GM18505 (cell line): ENCODE data around the gene ANKS6.

Experiments used
- ATAC-seq: cut with Tn5 transposase; IDR thresholded peaks from one replicate; pipeline ENCODE4 v1.9.1; 2021; ENCODE audit not compliant: unreplicated experiment
- POLR2A ChIP-seq: IDR thresholded peaks from 4 replicates; pipeline ENCODE4 v1.6.1; 2011; ENCODE audit warnings: borderline replicate concordance; ENCODE audit not compliant: insufficient read depth, insufficient read length; ENCODE audit errors: extremely low read depth

The ANKS6 gene

DNA sequence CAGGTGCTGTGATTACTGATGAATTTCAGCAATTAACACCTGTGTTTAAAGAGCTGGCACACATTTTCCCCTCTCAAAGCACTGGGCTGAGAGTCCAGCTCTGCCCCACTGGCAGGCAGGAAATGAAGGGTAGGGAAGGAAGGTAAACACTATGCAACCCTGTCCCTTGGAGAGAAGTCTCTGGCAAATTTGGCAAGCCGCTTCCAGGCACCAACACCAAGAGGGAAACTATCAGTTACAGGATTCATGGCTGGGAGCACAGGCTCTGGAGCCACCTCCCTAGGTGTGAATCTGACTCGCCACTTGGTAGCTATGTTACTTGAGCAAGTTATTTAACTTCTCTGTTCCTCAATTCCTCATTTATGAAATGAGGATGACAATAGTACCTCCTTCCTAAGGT is 3.3 kb downstream of the ANKS6 start:
- no peak for TF ChIP-seq POLR2A
- ATAC-seq = no peak

DNA sequence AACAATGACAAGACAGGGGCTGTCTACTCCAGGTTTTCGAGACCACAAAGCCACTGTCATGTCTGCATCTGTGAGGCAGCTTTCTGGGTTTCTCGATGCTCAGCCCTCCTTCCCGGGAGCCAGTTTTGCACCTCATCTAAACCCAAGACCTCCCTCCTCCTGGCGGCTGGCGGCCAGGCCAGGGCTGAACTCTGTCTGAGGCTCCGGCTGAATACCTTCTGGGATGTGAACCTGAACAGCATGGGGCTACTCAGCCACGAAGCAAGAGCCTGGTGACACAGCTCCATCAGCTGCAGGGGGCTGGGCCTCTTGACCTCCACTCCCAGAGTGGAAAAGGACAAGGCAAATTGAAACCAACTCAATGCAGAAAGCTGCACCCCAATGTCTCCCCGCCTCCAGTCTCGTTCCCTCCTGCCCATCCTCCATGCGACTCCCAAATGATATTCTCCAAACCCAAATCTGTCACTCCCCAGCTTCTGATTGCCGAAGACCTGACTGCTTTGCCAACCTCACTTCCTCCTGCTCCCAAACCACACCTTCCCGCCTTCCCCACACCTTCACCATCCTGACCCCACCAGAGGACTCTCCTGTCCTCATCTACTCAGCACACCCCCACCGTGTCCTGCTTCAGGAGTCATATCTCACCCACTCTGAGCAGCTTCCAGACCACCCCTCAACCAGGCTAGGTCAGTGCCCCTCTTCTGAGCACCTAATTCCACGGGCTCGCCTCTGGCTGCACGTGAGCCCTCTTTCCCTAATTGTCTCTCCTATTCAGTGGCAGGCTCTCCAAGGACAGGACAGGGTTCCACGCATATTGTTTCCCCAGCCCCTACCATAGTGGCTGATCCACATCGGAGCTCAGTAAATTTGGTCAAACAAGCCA is 4.5 kb downstream of the ANKS6 start:
- TF ChIP-seq POLR2A = no peak
- no peak for ATAC-seq

DNA sequence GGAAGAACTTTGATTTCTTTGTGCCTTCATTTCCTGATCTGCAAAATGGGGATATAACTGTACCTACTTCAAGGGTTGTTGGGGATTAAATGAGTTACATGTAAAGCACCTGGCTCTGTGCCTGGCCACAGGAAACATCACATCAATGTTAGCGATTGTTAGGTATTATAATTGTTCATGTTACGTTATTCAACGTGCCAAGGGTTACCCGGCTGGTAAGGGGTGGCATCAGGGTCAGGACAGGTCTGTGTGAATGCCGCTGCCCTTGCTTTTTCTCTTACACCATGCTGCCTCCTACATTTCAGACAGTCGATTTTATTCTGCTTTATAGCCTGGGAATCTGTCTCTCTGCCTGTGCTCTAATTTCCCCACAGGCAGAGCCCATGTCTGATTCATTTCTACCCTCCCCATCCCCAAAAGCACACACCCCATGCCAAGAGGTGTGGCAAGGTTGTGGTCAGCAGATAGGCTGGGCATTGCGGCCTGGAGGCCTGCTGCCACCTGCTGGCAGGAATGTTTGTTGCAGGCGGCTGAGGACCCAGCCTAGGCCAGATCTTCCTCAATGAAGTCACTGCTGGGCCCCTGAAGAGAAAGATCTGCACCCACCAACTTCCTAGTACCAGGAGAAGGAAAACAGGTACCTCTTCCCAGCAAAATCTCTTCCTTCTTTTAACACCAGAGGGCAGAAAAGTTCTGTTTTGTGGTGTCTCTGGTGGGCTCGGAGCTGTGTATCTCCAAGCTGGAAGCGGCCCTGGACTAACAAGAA is 5.3 kb downstream of the ANKS6 start:
- TF ChIP-seq POLR2A = no peak
- ATAC-seq = no peak

DNA sequence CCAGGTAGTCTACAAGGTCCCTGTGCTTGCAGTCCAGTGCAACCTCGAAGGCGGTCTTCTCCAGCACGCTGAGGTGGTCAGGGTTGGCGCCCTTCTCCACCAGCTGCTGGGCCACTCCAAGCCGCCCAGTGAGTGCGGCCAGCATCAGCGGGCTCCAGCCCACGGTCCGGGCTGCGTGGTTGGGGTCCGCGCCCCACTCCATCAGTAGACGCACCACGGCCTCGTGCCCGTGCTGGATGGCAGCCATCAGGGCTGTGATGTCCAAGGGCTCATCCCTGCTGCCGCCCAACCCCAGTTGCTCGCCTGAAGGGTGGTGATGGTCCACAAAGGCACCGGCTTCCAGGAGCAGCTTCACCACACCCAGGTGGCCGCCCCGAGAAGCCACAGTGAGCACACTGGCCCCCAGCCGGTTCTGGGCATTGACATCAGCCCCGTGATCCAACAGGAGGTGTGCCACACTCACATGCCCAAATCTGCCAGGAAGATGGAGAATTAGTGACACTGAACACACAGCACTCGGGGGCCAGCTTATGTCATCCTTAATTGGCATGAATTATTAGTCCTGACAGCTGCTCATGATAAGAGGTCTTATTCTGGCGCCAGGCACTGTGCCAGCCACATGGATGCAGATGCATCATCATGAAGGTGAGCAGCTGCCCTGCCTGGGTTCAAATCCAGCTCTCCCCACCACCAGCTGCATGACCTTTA is 6.1 kb downstream of the ANKS6 start:
- TF ChIP-seq POLR2A = no peak
- no peak for ATAC-seq

DNA sequence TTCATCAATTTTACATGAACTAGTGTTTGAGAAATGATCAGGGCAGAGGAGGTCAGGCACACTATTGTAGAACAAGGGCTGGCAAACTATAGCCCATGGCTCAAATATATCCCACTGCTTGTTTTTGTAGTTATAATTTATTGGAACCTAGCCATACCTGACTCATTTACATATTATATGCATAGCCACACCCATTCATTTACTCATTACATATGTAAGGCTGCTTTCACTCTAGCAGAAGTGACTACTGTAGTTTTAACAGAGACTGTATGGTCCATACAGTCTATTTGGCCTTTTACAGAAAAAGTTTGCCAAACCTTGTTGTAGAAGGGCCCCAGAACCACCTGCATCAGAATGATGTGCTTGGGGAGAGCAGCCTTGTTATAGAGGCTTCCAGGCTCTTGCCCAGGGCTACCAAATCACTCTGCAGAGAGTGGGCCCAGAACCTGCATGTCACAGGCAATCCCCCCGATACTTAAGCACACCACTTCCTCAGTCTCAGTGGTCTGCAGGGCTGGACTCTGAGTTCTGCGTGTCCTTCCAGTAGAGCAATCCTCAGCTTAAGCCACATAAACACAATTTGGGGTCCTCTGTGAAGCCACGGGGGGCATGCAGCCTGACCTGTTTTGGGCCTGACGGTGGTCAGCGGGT is 6.7 kb downstream of the ANKS6 start:
- no peak for TF ChIP-seq POLR2A
- ATAC-seq = no peak

DNA sequence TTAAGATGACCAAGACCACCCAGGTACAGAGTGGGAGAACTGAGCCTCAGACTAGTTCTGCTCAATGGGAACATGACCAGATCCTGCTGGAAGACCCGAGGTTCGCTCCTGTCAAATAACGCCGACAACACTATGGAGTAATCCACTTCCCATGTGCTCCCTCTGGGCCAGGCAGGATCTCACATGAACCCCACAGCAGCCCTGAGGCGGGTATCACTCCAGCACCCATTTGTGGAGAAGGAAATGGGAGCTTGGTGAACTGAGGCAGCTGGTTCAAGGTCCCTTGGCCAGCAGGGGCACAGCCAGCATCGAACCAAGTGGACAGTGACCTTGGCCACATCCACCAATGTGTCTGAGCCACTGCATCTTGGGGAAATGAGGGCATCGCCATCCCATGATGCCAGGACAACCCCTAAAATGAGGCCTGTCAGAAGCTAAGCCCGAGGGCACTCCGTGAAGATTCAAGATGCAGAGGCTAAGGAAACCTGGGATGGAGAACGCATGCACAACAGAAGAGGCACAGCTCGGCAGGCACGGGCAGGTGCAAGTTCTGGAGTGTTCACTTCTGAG is 8.5 kb downstream of the ANKS6 start:
- no peak for ATAC-seq

DNA sequence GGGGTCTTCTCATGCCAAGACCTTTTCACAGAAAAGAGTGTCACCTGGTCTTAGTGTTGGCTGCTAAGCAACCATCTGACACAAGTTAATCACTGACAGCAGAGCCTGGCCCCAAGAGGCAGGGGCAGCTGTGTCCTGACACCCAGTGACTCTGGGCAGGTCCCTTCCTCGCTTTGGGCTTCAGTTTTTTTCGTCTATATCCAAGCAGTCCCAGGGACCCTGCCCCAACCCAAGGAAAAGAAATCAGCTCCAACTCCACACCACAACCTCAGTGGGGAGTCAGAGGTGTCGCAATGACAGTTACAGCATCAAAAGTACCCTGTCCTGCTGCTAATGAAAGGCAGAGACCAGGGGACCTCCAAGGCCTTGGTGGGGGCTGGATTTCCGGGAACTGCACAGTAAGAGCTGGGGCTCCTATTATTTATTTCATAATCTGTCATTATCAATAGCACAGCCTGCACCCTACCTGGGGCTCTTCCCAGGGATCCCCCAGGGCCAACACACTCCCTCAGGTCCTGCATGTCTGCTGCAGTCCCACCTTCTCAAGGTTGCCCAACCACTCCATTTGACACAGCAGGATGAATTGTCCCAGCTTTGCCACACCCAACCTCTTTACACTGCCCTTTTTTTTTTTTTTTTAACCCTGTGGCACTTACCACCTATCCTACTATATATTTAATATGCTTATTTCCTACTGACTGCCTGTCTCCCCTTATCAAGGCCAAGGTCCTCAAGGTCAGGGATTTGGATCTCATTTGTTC is 9.4 kb downstream of the ANKS6 start:
- ATAC-seq = no peak
- TF ChIP-seq POLR2A = no peak

More for the DNA sequence above, 8.5 kb downstream of the ANKS6 start:
- no peak for TF ChIP-seq POLR2A

DNA sequence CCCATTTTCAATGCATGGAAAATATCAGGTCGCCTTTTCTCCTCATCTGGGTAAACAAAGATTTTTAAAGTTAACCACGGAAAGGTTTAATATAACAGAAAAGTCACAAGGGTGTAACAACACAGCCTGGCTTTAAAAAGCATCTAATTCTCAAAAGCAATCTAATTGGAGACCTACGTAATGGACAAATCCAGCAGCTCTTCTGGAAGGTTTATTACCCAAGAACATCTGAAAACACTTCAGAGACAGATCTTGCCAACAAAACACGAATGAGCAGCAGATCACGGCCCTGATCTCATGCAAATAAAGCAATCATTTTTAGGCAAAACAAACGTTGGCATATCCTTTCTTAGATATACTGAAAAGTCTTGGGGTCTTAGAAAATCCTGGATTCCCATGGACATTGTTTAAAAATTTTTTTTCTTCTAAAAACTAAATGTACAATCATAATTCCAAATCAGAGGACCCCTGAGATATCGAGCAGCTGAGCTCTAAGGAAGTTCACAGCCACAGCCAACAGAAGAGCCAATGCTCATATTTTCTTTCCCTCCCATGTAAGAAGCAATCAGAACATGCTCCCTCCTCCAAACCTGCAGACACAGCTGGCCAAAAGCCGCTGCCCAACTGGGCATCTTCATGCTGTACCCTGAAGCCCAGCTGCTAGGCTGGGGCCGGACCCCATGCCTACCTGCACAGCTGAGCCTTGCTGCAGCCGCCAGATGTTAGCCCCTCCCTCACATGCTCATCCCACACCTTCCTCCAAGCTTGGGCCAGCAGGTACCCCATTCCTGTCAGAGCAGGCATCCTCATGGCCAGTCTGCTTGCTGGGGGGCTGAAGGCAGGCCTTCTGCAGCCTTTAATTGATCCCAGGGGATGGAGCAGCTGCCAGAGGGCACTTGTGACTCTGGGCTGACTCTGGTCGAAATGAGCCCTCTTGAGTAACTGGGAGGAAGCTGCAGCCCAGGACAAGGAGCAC is 11.2 kb downstream of the ANKS6 start:
- no peak for TF ChIP-seq POLR2A
- no peak for ATAC-seq

DNA sequence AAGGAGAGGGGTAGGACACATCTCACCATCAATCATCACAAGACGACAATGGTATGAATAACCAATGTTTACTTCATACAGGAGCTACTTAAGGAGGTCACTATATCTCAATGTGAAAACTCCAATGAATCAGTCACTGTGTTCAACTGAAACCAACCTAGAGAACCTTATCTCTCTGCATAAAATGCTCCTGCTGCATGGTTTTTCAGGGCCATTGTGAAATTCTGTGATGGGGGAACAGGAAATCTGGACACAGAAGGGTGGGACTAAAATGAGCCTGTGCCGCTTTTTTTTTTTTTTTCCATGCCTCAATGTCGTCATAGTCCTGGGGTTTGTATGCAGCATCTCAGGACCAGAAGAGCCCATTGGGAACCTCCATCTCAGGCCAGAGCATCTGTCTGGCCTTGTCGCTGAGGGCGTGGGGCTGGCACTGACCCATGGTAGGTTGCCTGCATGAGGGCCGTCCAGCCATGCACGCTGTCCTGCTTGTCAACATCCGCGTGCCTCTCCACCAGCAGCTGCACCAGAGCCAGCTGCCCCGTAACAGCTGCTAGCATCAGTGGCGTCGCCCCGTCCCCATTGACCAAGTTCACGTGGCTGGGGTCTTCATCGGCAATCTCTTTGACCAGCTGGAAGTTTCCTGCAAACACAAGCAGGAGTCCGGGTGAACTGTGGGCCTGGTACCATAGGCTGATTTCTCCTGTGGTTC is 12.7 kb downstream of the ANKS6 start:
- ATAC-seq = no peak
- no peak for TF ChIP-seq POLR2A

DNA sequence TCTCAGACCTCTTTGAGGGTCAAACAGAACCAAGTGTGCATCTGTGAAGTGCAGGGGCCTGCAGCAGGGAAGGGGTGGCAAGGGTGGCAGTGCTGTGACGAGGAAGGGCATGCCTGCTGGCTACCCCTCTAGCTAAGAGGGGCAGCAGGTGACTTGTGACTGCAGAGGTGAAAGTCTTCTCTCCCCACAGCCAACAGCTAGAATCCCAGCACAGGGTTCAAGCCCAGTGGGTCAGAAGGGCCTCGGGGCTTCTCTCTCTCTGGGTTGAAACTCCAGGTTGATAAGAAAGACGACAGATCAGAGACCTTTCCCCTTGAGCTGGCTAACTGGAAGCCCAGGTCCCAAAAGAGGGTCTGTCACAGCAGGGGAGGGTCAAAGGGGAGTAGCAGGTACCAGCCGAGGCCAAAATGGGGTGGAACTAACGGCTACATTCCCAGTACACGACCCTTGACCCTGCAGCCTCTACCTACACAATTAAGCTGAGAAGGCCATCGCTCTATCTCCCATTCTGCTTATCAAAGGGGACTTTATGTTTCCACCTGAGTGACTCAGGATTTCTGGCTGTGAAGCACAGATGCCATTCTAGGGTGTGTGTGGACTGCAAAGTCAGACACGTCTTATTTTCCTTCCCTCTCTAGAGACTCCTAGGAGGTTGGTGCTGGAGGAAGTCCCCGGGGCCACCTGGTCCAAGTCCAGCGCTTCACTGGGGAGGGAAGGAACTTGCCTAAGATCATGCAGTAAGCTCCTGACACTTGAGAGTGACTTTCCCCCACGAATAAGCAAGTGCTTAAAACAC is 14.6 kb downstream of the ANKS6 start:
- no peak for TF ChIP-seq POLR2A
- no peak for ATAC-seq
